ENCODE measurements around the gene MAPKAP1. TPM values are rescaled to one million over a fixed set of nuclear protein-coding genes. Genes with fewer than 3 reads are reported as not detected.
A peak's percentile ranks its signal among the peaks of the same experiment; 100 is the strongest.

MAPKAP1 gene
- total RNA-seq, 1 donor from 2014 or later, result 62.9 TPM

DNA sequence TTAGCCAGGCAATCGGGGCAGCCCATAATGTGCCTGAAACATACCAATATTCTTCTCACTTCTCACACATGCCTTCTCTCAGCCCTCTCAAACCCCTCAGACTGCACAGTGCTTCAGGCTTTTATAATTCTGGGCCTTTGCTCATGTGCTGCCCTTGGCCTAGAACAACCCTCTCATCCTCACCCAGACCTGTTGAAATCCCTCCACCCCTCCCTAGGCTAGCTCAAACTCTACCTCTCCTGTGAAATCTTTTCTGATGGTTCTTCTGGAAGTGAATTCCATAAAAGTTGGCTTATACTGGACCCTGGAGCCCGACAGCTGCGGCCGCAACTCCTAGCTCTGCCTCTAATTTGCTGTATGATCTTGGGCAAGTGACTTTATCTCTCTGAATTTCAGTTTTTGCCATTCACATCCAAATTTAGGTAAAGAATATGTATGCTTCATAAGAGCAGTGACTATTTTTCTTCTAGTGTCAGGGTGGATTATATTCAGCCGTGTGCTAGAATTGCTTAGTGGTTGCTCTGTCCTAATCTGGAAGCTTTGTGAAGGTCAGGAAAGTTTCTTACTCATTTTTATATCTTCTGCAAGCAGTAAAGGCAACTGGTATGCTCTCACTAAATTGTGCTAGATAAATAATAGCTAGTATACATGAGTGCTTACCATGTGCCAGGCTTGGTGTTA lies 221.4 kb downstream of the MAPKAP1 start:
- TF ChIP-seq, protein P1, sequence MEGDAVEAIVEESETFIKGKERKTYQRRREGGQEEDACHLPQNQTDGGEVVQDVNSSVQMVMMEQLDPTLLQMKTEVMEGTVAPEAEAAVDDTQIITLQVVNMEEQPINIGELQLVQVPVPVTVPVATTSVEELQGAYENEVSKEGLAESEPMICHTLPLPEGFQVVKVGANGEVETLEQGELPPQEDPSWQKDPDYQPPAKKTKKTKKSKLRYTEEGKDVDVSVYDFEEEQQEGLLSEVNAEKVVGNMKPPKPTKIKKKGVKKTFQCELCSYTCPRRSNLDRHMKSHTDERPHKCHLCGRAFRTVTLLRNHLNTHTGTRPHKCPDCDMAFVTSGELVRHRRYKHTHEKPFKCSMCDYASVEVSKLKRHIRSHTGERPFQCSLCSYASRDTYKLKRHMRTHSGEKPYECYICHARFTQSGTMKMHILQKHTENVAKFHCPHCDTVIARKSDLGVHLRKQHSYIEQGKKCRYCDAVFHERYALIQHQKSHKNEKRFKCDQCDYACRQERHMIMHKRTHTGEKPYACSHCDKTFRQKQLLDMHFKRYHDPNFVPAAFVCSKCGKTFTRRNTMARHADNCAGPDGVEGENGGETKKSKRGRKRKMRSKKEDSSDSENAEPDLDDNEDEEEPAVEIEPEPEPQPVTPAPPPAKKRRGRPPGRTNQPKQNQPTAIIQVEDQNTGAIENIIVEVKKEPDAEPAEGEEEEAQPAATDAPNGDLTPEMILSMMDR (IDR thresholded peaks at IDR 0.05; ENCODE audit: unreplicated experiment), result no peak
- no peak overlapping the region for H3K4me3 Mint-ChIP-seq
- H3K36me3 Mint-ChIP-seq, result peaks cover 3% of the 10 kb centered on the region
- DNase-seq (ENCODE audit: low spot score in 2 of 2, unreplicated experiment in 2 of 2), result no peak
- H3K27ac Mint-ChIP-seq, result peak overlapping the region; percentile 52
- no peaks in the 10 kb centered on the region for H3K27me3 Mint-ChIP-seq (ENCODE audit: low read depth)
- no peaks in the 10 kb centered on the region for H3K9me3 Mint-ChIP-seq
- peaks cover 54% of the 10 kb centered on the region for H3K4me1 Mint-ChIP-seq

DNA sequence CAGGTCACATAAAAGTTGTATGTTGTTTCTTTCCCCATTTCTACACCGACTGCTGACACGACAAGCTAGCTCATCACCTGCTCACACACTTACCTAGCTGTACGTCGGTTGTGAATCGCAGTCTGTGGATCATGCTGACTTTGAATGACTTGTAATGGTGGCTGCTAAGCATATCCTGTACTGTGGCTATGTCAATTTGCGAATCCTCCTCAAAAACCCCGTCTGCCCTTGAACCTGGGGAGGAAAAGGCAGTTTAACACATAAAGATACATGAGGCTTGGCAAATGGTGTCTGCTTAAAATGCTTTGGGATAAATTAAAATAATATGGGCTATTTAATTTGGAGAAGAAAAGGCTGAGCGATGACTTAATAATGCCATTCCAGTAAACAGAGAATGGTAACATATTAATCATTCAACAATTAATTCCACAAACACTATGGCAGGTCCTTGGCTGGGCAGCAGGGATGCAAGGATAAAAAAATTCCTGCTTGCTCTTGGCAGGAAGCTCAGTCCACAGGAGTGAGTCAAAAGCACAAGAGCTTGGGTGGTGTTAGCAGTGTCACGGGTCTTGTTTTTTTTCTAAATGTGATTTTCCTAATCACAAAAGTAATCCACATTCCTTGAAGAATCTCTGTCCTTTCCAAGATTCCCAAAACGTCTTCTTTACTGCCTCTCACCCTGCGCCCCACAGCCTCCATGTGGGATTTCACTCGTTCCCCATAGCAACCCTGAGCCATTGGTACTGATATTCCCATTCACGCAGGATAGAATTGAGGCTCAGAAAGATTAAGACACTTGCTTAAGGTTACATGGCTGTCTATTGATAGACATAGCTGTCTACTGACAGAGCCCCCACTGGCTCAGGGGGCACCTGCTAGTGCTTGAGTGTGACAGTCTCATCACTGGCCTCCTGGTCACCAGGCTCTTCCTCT lies 222.4 kb downstream of the MAPKAP1 start:
- peaks cover 9% of the 10 kb centered on the region for H3K36me3 Mint-ChIP-seq
- no peaks in the 10 kb centered on the region for H3K9me3 Mint-ChIP-seq
- DNase-seq (ENCODE audit: low spot score in 2 of 2, unreplicated experiment in 2 of 2), result no peak
- TF ChIP-seq, protein P1 (IDR thresholded peaks at IDR 0.05; ENCODE audit: unreplicated experiment), result no peak
- peaks cover 59% of the 10 kb centered on the region for H3K4me1 Mint-ChIP-seq
- peak overlapping the region; percentile 52 for H3K27ac Mint-ChIP-seq
- H3K4me3 Mint-ChIP-seq, result no peak overlapping the region
- H3K27me3 Mint-ChIP-seq (ENCODE audit: low read depth), result no peaks in the 10 kb centered on the region

DNA sequence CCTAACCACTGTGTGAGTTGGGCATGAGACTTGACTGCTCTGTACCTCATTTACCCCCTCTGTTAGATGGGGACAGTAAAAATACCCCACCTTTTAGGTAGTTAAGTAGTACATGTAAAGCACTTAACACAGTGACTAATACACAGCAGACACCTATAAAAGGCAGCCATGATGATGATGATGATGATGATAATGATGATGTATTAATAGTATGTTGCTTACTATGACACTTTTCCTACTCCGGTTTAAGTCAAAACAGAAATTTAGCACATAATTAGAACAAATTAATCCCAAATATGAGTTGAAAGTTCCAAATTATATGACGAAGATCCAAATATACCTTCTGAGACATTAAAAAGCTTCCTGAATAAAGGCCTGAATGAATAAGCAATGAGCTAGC lies 223.3 kb downstream of the MAPKAP1 start:
- Mint-ChIP-seq H3K36me3 (peaks cover 11% of the 10 kb centered on the region), H3K4me1 (peaks cover 54% of the 10 kb centered on the region), H3K4me3 (no peak overlapping the region)

DNA sequence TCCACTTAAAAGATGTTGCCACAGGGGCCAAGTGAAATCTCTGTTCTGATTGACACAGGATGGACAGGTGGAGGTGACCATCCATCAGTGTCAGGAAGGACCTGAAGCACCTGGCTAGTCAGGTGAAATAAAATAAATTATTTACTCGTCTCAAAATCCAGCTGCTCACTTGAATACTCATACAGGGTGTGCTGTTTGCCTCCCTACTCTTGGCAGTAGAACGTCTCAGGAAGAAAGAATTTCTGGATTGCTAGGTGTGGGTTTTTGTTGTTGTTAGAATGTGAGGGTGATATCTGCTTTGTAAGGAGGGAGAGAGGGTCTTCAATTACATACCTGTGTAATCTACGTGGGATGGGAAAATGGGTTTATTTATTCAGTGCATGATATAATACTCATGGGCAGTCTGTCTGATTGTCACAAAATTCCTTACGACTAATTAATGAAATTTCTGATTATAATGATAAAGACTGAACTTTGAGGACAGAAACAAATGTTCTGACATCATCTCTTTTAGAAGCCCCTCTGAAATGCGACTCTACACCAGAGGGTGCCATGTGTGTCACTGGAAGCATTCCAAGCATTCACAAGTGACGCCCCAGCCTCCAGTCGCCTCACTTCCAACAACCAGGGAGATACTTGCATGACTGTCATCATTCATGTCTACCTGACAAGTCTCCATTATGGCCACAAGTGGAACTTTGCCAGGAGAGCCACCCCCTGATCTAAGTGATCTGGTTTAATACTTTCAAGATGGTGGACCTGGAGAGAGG lies 227.0 kb downstream of the MAPKAP1 start:
- Mint-ChIP-seq H3K36me3 (peaks cover 18% of the 10 kb centered on the region), H3K27ac (peak overlapping the region; percentile 73), H3K9me3 (no peaks in the 10 kb centered on the region), H3K27me3 (ENCODE audit: low read depth) (no peaks in the 10 kb centered on the region), H3K4me3 (no peak overlapping the region), H3K4me1 (peaks cover 54% of the 10 kb centered on the region)
- no peak for DNase-seq (ENCODE audit: low spot score in 2 of 2, unreplicated experiment in 2 of 2)
- TF ChIP-seq, protein P1 (IDR thresholded peaks at IDR 0.05; ENCODE audit: unreplicated experiment), result no peak

More for the DNA sequence above, 223.3 kb downstream of the MAPKAP1 start:
- Mint-ChIP-seq H3K27ac (no peak overlapping the region), H3K9me3 (no peaks in the 10 kb centered on the region), H3K27me3 (ENCODE audit: low read depth) (no peaks in the 10 kb centered on the region)
- DNase-seq (ENCODE audit: low spot score in 2 of 2, unreplicated experiment in 2 of 2), result no peak
- TF ChIP-seq, protein P1 (IDR thresholded peaks at IDR 0.05; ENCODE audit: unreplicated experiment), result no peak

DNA sequence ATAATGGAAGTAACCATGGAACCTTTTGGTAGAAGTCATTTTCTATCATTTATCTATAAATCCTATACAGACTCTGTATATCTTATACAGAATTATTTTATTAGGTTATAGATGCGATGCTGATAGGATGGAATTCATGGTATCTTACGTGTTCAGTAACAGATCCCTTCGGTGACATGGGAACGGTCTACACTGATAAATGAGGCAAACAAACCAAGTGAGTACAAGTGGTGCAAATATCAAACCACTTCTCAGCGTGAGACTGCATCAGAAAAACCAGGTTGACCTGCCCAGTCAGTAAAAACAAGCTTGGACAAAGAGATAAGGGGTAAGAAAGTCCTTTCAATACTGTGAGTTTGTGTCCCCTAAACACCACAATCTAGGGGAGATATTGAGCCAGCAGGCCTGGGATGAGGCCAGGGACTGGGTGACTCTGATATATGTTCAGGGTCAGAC lies 229.9 kb downstream of the MAPKAP1 start:
- Mint-ChIP-seq H3K4me1 (peaks cover 67% of the 10 kb centered on the region), H3K9me3 (no peaks in the 10 kb centered on the region), H3K4me3 (no peak overlapping the region), H3K27ac (peak overlapping the region; percentile 12), H3K36me3 (peaks cover 15% of the 10 kb centered on the region), H3K27me3 (ENCODE audit: low read depth) (no peaks in the 10 kb centered on the region)
- DNase-seq (ENCODE audit: low spot score in 2 of 2, unreplicated experiment in 2 of 2), result no peak
- TF ChIP-seq, protein P1 (IDR thresholded peaks at IDR 0.05; ENCODE audit: unreplicated experiment), result no peak
